SK-N-SH treated with all-trans-retinoic acid at 6 μM for 48 hours (cell line): ENCODE data around the gene PRKG1.

Experiments
- ATAC-seq: fragments of 200-7000 bp; cut with Tn5 transposase; 3 replicates; pipeline ENCODE4 v1.9.1; 2020; ENCODE audit warnings: mild to moderate bottlenecking, moderate library complexity
- ARNTL ChIP-seq: fragments of 450-650 bp; formaldehyde crosslinking; IDR thresholded peaks from 2 replicates; pipeline ENCODE4 v1.5.0; 2020; ENCODE audit warnings: low read depth, mild to moderate bottlenecking, moderate library complexity, borderline replicate concordance
- BACH2 ChIP-seq: fragments of 250-450 bp; sonication (Bioruptor Pico); IDR thresholded peaks from 2 replicates; pipeline ENCODE4 v1.9.0; 2021; ENCODE audit warnings: mild to moderate bottlenecking, borderline replicate concordance
- CSDC2 ChIP-seq: fragments of 250-450 bp; sonication (Bioruptor Pico); IDR thresholded peaks from 2 replicates; pipeline ENCODE4 v1.5.0; 2020; ENCODE audit warnings: mild to moderate bottlenecking, moderate library complexity
- ESRRG ChIP-seq: fragments of 250-450 bp; sonication (Bioruptor Pico); IDR thresholded peaks from 2 replicates; pipeline ENCODE4 v1.6.1; 2021; ENCODE audit warnings: mild to moderate bottlenecking
- GLIS3 ChIP-seq: fragments of 250-450 bp; sonication (Bioruptor Pico); IDR thresholded peaks from 2 replicates; pipeline ENCODE4 v1.5.0; 2020; ENCODE audit warnings: mild to moderate bottlenecking, moderate library complexity
- ISL1 ChIP-seq: fragments of 250-450 bp; sonication (Bioruptor Pico); IDR thresholded peaks from 2 replicates; pipeline ENCODE4 v2.1.2; 2022; ENCODE audit warnings: mild to moderate bottlenecking, moderate library complexity
- OSR1 ChIP-seq: fragments of 250-450 bp; sonication (Bioruptor Pico); IDR thresholded peaks from 2 replicates; pipeline ENCODE4 v1.8.0; 2022; ENCODE audit warnings: moderate library complexity, mild to moderate bottlenecking, inconsistent platforms
- PPARA ChIP-seq: fragments of 250-450 bp; sonication (Bioruptor Pico); IDR thresholded peaks from 2 replicates; pipeline ENCODE4 v1.5.0; 2020; ENCODE audit warnings: mild to moderate bottlenecking, borderline replicate concordance
- RARB ChIP-seq: fragments of 250-450 bp; sonication (Bioruptor Pico); IDR thresholded peaks from 2 replicates; pipeline ENCODE4 v1.8.0; 2021; ENCODE audit warnings: mild to moderate bottlenecking, moderate library complexity
- SNAI2 ChIP-seq: fragments of 250-450 bp; sonication (Bioruptor Pico); IDR thresholded peaks from 2 replicates; pipeline ENCODE4 v1.5.0; 2020; ENCODE audit warnings: mild to moderate bottlenecking, moderate library complexity
- TCF4 ChIP-seq: fragments of 250-450 bp; sonication (Bioruptor Pico); IDR thresholded peaks from 2 replicates; pipeline ENCODE4 v1.8.0; 2021; ENCODE audit warnings: mild to moderate bottlenecking, moderate library complexity, borderline replicate concordance
- TOX ChIP-seq: fragments of 250-450 bp; sonication (Bioruptor Pico); IDR thresholded peaks from 2 replicates; pipeline ENCODE4 v1.8.0; 2021; ENCODE audit warnings: mild to moderate bottlenecking, moderate library complexity, borderline replicate concordance
- ZC3H10 ChIP-seq: fragments of 250-450 bp; sonication (Bioruptor Pico); IDR thresholded peaks from 2 replicates; pipeline ENCODE4 v1.5.1; 2021; ENCODE audit warnings: mild to moderate bottlenecking, moderate library complexity
- ZFP3 ChIP-seq: fragments of 250-450 bp; sonication (Bioruptor Pico); IDR thresholded peaks from 2 replicates; pipeline ENCODE4 v1.5.0; 2020; ENCODE audit warnings: mild to moderate bottlenecking, moderate library complexity
- ZFP30 ChIP-seq: fragments of 450-650 bp; formaldehyde crosslinking; IDR thresholded peaks from 2 replicates; pipeline ENCODE4 v1.5.0; 2022; ENCODE audit warnings: mild to moderate bottlenecking, moderate library complexity
- ZNF565 ChIP-seq: fragments of 450-650 bp; formaldehyde crosslinking; conservative IDR thresholded peaks from 2 replicates; pipeline ENCODE4 v1.5.0; 2020; ENCODE audit warnings: low read depth, mild to moderate bottlenecking, moderate library complexity
- ZNF70 ChIP-seq: fragments of 450-650 bp; formaldehyde crosslinking; IDR thresholded peaks from 2 replicates; pipeline ENCODE4 v1.5.0; 2020; ENCODE audit warnings: mild to moderate bottlenecking, moderate library complexity
- ZNF8 ChIP-seq: fragments of 450-650 bp; formaldehyde crosslinking; IDR thresholded peaks from 2 replicates; pipeline ENCODE4 v1.5.0; 2020; ENCODE audit warnings: mild to moderate bottlenecking, moderate library complexity
- TF ChIP-seq, protein P1 (sequence below): fragments of 250-450 bp; sonication (Bioruptor Pico); IDR thresholded peaks from 2 replicates; pipeline ENCODE4 v1.5.1; 2021; ENCODE audit warnings: mild to moderate bottlenecking, moderate library complexity
- TF ChIP-seq, protein P2 (sequence below): fragments of 250-450 bp; sonication (Bioruptor Pico); IDR thresholded peaks from 2 replicates; pipeline ENCODE4 v1.5.1; 2020; ENCODE audit warnings: low read depth, mild to moderate bottlenecking, moderate library complexity
- TF ChIP-seq, protein P3 (sequence below): fragments of 250-450 bp; sonication (Bioruptor Pico); IDR thresholded peaks from 2 replicates; pipeline ENCODE4 v1.5.0; 2020; ENCODE audit warnings: mild to moderate bottlenecking, moderate library complexity
- TF ChIP-seq, protein P4 (sequence below): fragments of 250-450 bp; sonication (Bioruptor Pico); IDR thresholded peaks from 2 replicates; pipeline ENCODE4 v1.8.0; 2020; ENCODE audit warnings: mild to moderate bottlenecking, moderate library complexity, borderline replicate concordance
- TF ChIP-seq, protein P5 (sequence below): fragments of 250-450 bp; sonication (Bioruptor Pico); IDR thresholded peaks from 2 replicates; pipeline ENCODE4 v1.8.0; 2021; ENCODE audit warnings: low read depth, mild to moderate bottlenecking, moderate library complexity, borderline replicate concordance

PRKG1 gene

DNA sequence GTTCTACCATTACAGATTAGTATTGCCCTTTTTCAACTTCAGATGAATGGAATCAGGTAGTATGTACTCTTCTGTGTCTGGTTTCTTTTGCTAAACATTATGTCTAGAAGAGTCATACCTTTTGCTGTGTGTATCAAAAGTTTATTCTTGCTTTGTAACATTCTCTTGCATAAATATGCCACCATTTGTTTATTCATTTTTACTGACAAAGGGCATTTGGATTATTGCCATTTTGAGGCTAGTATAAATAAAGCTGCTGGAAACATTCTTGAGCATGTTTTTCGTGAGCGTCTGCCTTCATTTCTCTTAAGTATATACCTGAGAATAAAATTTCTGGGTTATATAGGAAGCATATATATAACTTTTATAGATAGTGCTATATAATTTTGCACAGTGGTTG is 746.8 kb downstream of the PRKG1 start:
- no peak for ATAC-seq
- TF ChIP-seq ZFP30 (CRISPR knock-in tag) (no peak), GLIS3 (CRISPR knock-in tag) (no peak), ZFP3 (CRISPR knock-in tag) (no peak), RARB (CRISPR knock-in tag) (no peak), OSR1 (no peak), ZNF565 (CRISPR knock-in tag) (no peak), ZC3H10 (CRISPR knock-in tag) (no peak), CSDC2 (no peak), ARNTL (no peak), ZNF70 (CRISPR knock-in tag) (no peak), ESRRG (no peak)
- TF ChIP-seq, protein P1, sequence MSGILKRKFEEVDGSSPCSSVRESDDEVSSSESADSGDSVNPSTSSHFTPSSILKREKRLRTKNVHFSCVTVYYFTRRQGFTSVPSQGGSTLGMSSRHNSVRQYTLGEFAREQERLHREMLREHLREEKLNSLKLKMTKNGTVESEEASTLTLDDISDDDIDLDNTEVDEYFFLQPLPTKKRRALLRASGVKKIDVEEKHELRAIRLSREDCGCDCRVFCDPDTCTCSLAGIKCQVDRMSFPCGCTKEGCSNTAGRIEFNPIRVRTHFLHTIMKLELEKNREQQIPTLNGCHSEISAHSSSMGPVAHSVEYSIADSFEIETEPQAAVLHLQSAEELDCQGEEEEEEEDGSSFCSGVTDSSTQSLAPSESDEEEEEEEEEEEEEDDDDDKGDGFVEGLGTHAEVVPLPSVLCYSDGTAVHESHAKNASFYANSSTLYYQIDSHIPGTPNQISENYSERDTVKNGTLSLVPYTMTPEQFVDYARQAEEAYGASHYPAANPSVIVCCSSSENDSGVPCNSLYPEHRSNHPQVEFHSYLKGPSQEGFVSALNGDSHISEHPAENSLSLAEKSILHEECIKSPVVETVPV (CRISPR knock-in tag) = no peak
- TF ChIP-seq, protein P2, sequence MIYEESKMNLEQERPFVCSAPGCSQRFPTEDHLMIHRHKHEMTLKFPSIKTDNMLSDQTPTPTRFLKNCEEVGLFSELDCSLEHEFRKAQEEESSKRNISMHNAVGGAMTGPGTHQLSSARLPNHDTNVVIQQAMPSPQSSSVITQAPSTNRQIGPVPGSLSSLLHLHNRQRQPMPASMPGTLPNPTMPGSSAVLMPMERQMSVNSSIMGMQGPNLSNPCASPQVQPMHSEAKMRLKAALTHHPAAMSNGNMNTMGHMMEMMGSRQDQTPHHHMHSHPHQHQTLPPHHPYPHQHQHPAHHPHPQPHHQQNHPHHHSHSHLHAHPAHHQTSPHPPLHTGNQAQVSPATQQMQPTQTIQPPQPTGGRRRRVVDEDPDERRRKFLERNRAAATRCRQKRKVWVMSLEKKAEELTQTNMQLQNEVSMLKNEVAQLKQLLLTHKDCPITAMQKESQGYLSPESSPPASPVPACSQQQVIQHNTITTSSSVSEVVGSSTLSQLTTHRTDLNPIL (CRISPR knock-in tag) = no peak
- TF ChIP-seq, protein P3, sequence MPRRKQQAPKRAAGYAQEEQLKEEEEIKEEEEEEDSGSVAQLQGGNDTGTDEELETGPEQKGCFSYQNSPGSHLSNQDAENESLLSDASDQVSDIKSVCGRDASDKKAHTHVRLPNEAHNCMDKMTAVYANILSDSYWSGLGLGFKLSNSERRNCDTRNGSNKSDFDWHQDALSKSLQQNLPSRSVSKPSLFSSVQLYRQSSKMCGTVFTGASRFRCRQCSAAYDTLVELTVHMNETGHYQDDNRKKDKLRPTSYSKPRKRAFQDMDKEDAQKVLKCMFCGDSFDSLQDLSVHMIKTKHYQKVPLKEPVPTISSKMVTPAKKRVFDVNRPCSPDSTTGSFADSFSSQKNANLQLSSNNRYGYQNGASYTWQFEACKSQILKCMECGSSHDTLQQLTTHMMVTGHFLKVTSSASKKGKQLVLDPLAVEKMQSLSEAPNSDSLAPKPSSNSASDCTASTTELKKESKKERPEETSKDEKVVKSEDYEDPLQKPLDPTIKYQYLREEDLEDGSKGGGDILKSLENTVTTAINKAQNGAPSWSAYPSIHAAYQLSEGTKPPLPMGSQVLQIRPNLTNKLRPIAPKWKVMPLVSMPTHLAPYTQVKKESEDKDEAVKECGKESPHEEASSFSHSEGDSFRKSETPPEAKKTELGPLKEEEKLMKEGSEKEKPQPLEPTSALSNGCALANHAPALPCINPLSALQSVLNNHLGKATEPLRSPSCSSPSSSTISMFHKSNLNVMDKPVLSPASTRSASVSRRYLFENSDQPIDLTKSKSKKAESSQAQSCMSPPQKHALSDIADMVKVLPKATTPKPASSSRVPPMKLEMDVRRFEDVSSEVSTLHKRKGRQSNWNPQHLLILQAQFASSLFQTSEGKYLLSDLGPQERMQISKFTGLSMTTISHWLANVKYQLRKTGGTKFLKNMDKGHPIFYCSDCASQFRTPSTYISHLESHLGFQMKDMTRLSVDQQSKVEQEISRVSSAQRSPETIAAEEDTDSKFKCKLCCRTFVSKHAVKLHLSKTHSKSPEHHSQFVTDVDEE = no peak
- TF ChIP-seq, protein P4, sequence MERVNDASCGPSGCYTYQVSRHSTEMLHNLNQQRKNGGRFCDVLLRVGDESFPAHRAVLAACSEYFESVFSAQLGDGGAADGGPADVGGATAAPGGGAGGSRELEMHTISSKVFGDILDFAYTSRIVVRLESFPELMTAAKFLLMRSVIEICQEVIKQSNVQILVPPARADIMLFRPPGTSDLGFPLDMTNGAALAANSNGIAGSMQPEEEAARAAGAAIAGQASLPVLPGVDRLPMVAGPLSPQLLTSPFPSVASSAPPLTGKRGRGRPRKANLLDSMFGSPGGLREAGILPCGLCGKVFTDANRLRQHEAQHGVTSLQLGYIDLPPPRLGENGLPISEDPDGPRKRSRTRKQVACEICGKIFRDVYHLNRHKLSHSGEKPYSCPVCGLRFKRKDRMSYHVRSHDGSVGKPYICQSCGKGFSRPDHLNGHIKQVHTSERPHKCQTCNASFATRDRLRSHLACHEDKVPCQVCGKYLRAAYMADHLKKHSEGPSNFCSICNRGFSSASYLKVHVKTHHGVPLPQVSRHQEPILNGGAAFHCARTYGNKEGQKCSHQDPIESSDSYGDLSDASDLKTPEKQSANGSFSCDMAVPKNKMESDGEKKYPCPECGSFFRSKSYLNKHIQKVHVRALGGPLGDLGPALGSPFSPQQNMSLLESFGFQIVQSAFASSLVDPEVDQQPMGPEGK = no peak

DNA sequence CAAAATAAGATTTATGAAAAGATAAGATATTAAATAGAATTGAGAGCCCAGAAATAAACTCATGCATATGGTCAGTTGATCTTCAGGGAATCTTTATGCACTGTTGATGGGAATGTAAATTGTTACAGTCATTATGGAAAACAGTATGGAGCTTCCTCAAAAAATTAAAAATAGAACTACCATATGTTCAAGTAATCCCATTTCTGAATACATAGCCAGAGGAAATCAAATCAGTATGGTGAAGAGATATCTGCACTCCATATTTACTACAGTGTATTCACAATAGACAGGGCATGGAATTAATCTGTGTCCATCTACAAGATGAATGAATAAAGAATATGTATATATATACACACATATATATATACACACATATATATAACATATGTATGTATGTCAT is 747.5 kb downstream of the PRKG1 start:
- ATAC-seq = no peak
- TF ChIP-seq ARNTL (no peak), PPARA (no peak), CSDC2 (no peak), TCF4 (no peak), OSR1 (no peak), ZNF8 (no peak)

DNA sequence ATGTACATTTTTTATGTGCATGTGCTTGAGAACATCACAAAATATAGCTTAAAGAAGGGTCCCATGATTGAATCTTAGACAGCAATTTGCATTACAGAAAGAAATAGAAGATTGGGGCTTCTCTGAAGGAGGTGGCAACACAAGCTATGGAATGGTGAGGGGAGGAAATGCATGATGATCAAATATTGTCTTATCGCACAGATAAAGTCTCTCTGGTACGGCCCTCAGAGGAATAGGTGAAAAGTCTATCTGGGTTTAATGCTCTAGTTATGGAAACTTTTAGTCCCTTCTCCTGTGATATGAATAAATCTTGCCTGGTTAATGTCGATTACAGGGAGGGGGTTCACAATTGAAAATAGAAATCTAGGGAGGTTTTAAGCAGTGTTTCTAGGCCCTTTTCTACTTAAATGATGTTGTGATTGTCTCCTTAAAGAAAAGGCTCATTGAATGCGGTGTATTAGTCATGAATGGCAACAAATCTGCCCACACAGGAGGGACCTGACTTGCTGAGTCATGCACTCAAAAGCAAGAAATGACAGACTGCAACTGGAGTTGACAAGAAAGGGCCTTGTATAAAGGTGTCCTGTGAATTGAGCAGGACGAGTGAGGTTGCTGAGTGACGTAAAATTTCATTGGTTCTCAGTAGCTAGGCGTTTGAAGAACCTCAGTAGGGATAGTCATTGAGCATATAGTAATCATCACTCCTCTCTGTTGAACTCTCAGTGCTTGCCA is 758.5 kb downstream of the PRKG1 start:
- no peak for ATAC-seq
- TF ChIP-seq ZNF8 = no peak
- no peak for TF ChIP-seq TOX (CRISPR knock-in tag)

DNA sequence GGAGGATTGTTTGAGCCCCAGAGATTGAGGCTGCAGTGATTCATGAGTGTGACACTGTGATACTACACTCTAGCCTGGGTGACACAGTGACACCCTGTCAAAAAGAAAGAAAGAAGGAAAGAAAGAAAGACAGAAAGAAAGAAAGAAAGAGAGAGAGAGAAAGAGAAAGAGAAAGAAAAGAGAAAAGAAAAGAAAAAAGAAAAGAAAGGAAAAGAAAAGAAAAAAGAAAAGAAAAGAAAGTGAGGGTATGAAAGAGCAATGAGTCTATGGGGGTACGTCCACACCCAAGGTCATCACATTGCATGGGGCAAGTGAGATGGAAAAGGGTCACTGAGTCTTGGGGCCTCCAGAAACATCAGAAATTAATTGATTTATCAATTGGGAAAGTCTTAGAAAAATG is 760.3 kb downstream of the PRKG1 start:
- no peak for ATAC-seq
- TF ChIP-seq ZFP30 (CRISPR knock-in tag) (no peak), ZNF565 (CRISPR knock-in tag) (no peak)
- TF ChIP-seq, protein P1 (CRISPR knock-in tag) = no peak

DNA sequence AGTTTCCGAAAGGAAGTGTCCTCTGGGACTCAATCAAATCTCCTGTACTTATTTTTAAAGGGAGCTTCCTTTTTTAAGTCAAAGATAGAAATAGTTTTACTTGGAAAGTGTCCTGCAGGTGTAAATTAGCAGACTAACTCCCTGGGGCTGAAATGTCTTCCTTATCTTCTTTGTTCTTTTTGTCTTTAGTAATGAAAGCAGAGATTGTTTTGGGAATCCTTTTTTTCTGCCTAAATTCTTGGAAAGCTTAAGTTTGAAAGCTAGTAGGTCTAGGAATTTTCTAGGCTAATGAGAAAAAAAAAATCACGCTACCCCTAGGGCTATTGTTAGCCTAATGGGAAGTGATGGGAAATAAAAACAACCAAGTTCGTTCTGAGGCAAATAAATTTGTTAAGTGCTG is 764.2 kb downstream of the PRKG1 start:
- ATAC-seq = no peak
- TF ChIP-seq SNAI2 (CRISPR knock-in tag) (no peak), ZNF565 (CRISPR knock-in tag) (no peak), ESRRG (no peak), ZFP30 (CRISPR knock-in tag) (no peak), ISL1 (no peak), OSR1 (no peak), PPARA (no peak), BACH2 (CRISPR knock-in tag) (no peak), ZNF70 (CRISPR knock-in tag) (no peak), ZNF8 (no peak), ZC3H10 (CRISPR knock-in tag) (no peak), RARB (CRISPR knock-in tag) (no peak), ZFP3 (CRISPR knock-in tag) (no peak)
- TF ChIP-seq, protein P1 (CRISPR knock-in tag) = no peak
- TF ChIP-seq, protein P5, sequence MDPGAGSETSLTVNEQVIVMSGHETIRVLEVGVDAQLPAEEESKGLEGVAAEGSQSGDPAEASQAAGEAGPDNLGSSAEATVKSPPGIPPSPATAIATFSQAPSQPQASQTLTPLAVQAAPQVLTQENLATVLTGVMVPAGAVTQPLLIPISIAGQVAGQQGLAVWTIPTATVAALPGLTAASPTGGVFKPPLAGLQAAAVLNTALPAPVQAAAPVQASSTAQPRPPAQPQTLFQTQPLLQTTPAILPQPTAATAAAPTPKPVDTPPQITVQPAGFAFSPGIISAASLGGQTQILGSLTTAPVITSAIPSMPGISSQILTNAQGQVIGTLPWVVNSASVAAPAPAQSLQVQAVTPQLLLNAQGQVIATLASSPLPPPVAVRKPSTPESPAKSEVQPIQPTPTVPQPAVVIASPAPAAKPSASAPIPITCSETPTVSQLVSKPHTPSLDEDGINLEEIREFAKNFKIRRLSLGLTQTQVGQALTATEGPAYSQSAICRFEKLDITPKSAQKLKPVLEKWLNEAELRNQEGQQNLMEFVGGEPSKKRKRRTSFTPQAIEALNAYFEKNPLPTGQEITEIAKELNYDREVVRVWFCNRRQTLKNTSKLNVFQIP (CRISPR knock-in tag) = no peak
